ENCODE data around the gene IRF1.

IRF1 gene

GRCh38 chr5:132473019-132473531, 17.5 kb downstream of the IRF1 start:
- DNase-seq: no peak

GRCh38 chr5:132472431-132472830, 18.1 kb downstream of the IRF1 start:
- DNase-seq: no peak

GRCh38 chr5:132471944-132472343, 18.6 kb downstream of the IRF1 start:
- no peak for DNase-seq

GRCh38 chr5:132471151-132471907, 19.2 kb downstream of the IRF1 start:
- DNase-seq: no peak

- DNase-seq: no peak
These were observed 20.0 kb downstream of the IRF1 start for GRCh38 chr5:132470596-132470995.

- DNase-seq: no peak
These were observed 20.6 kb downstream of the IRF1 start for GRCh38 chr5:132470010-132470392.

- no peak for DNase-seq
These were observed 21.1 kb downstream of the IRF1 start for GRCh38 chr5:132469380-132470009.

- no peak for DNase-seq
These were observed 21.8 kb downstream of the IRF1 start for GRCh38 chr5:132468656-132469379.

GRCh38 chr5:132467287-132467984, 23.1 kb downstream of the IRF1 start:
- DNase-seq: no peak

- DNase-seq: peak; percentile 63
These were observed 23.9 kb downstream of the IRF1 start for GRCh38 chr5:132466433-132467286.

GRCh38 chr5:132465059-132465707, 25.4 kb downstream of the IRF1 start:
- no peak for DNase-seq

GRCh38 chr5:132464156-132464939, 26.2 kb downstream of the IRF1 start:
- peak; percentile 32 for DNase-seq

GRCh38 chr5:132463811-132464155, 26.8 kb downstream of the IRF1 start:
- no peak for DNase-seq

GRCh38 chr5:132462856-132463745, 27.5 kb downstream of the IRF1 start:
- DNase-seq: no peak

- no peak for DNase-seq
These were observed 28.2 kb downstream of the IRF1 start for GRCh38 chr5:132462333-132462732.

GRCh38 chr5:132461569-132462070, 29.0 kb downstream of the IRF1 start:
- DNase-seq: no peak

GRCh38 chr5:132460846-132461568, 29.6 kb downstream of the IRF1 start:
- no peak for DNase-seq

GRCh38 chr5:132459983-132460838, 30.4 kb downstream of the IRF1 start:
- no peak for DNase-seq

All from DMS79 treated with DMSO at 0.1 percent for 48 hours (cell line).